ENCODE results near the gene EXOSC1.
"Not testable (repeated sequence)": the region's sequence is repeated elsewhere in the genome, so short reads cannot be mapped to it uniquely, and the experiment has no call there.

Gene EXOSC1

DNA sequence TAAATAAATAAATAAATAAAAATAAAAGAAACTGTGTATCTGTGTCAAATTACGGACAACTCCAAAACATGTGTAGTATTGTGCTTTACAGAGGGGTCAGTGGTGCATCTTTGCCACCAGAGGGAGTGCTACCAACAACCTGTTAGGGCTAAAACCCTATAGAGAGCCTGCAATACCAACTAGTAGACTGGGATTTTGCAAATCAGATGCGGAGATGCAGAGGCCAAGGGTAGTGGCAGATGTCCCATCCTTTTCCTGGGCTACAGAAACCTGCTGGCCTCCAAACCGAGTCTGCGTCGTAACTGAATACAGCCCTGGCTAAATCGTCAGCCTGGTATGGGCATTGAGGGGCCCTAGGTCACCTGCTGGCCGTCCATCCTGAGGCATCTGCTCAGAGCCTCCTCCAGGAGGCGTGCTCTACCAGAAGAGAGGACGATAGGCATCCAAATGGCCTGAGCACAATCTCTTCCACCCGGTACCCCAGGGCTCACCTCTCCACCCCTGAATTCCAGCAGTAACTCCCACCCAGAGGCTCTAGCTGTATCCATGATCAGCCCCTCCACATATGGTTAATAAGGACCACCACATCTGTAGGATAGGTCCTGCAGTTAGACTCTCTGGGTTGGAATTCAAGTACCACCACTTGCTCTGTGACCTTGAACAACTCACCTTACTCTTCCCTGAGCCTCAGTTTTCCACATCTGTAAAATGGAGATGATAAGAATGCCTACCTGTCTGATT is 38.4 kb downstream of the EXOSC1 start:
- peak; percentile 67 for DNase-seq

DNA sequence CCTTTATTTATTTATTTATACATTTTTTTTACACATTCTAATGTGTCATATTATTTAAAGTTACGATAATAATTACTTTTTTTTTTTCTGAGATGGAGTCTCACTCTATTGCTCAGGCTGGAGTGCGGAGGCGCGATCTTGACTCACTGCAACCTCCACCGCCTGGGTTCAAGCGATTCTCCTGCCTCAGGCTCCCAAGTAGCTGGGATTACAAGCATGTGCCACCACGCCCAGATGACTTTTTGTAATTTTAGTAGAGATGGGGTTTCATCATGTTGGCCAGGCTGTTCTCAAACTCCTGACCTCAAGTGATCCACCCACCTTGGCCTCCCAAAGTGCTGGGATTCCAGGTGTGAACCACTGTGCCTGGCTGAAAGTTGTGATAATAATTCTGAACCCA is 39.3 kb downstream of the EXOSC1 start:
- DNase-seq = not testable (repeated sequence)

DNA sequence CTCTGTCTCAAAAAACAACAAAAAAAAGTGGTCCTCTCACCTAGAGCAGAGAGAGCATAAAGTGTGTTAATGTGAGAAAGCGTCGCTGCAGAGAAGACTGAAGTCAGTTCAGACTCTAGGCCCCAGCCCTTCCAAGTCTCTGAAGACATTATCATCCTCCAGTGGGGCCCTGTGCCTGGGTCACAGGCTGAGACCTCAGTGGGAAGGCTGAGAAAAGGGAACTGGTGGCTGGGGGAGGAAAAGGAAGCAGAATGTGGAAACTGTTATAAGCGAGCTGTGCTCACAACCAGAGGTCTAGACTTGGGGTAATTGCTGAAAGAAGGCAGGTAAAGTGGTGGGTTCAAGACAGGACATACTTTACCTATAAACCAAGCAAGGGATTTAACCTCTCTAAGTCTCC is 39.7 kb downstream of the EXOSC1 start:
- peak; percentile 55 for DNase-seq

DNA sequence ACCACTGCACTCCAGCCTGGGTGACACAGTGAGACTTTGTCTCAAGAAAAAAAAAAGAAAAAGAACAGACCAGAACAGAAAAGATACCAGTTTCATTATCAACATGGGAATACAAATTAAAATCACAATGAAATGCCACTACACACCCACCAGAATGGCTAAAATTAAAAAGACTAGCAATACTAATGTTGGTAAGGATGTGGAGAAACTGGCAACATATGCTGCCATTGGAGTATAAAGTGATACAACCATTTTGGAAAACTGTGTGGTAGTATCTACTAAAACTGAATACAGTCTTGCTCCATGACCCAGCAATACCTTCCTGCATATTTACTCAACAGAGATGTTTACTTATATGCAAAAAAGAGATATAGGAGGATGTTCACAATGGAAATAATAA is 41.8 kb downstream of the EXOSC1 start:
- no peak for DNase-seq

DNA sequence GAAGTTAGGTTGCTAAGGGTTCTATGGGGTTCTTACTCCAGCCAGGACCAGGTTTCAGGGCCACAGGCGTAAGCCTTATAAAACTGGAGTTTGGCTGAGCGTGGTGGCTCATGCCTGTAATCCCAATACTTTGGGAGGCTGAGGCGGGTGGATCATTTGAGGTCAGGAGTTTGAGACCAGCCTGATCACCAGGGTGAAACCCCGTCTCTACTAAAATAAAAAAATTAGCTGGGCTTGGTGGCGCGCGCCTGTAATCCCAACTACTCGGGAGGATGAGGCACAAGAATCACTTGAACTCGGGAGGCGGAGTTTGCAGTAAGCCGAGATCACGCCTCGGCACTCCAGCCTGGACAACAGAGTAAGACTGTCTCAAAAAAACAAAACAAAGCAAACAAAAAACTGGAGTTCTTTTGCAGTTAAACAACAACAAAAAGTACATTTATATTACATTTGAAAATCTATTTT is 44.3 kb downstream of the EXOSC1 start:
- no peak for DNase-seq

DNA sequence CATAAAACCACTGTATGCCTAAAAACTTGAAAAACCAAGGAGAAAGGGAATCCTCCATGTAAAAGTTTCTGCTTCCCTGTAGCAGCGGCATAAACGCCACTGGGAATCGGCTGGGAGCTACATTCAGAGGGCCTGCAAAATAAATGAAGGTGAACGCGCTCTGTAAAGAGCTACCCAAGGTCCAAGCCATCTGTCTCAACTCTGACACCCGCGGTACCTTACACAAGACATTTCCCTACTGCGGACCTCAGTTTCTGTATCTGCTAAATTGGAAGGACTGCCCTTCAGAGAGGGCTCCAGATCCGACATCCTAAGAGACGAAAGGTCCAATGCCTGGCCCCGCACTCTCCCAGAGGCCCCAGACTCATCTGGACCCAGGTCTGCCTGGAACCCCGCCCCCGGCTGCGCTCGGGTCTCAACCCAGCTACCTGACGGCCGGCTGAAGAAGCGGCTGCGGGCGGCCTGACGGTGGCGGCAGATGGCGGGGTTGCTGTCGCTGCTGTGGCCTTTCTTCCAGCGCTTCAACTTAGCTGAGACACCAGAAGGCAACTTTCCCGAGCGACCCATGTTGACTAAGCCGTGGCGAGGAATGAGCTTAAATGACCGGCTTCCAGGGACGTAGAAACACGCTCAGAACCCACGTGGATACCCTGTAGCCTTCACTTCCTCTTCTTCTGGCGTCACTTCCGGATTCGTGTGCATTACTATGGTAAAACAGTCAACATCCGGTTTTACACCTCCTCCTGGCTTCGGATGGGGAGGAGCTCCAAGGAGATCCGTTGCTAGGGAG is 44.9 kb downstream of the EXOSC1 start, which contains the start of gene RRP12:
Gene RRP12 (minus strand): TSS at position 676 of the 790 bp plus-strand sequence. CDS start 109 bp downstream, at position 567.
- peak; percentile 95 for DNase-seq

DNA sequence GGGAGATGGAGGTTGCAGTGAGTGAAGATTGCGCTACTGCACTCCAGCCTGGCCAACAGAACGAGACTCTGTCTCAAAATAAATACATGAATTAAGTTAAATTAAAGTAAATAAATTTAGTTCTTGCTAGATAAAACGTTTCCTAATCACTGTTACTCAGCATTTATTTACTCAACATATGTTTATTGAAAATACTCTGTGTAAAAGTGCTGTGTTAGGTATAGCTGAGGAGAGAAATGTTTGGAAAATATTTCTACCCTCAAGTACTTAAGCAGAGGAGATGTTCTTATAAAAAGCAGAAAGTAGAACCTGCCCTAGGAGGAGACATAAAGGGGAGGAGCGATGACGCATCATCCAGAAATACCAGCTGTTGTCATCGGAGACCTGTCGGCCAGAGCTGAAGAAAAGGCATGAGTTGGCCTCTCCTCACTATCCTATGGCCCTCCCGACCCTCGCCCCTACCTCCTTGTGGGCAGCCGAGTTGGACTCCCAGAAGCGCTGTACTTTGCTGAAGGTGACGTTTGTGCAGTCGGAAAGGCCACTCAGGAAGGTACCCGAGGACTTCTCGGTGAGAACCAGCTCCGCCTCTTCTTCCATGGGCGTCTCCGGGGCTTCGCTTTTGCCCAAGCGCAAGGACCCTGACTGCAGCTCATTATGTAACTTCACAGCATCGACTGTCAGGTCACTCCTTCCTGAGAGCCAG is 45.8 kb downstream of the EXOSC1 start:
- peak; percentile 48 for DNase-seq

DNA sequence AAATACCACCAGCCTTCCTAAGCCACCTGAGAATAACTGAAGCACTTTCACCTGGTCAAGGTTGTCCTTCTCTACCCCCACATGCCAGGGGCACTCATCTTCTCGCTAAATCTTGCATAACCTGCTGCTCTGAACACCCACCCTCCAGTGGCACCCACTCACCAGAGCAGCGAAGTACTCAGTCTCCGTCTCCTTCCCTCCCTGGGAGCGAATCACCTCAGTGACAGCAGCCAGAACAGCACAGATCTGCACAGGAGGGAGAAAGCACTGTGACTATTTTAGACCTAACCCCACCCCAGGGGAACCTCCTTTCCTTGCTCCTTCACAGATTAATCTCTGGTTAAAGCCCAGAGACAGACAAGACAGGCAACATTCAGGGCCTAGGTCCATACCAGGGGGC is 49.8 kb downstream of the EXOSC1 start:
- DNase-seq = no peak

DNA sequence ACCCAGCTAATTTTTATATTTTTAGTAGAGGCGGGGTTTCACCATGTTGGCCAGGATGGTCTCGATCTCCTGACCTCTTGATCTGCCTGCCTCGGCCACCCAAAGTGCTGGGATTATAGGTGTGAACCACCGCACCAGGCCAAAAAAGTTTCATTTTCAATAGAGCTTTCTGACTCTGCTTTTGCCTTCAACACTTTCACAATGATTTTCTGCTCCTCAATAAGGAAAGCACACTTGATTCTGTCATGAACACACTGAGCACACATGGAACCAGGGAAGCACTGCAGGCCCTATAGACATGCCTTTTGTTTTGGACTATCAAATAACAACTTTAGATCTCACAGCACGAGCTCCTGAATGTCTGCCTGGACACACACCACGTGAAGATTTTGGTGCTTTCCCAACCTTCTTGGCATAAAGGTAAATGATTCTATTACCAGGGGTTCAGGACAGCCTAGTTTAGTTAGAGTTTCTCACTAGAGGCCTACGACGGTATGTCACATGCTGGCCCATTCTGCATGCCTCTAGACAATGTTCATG is 52.7 kb downstream of the EXOSC1 start:
- no peak for DNase-seq

DNA sequence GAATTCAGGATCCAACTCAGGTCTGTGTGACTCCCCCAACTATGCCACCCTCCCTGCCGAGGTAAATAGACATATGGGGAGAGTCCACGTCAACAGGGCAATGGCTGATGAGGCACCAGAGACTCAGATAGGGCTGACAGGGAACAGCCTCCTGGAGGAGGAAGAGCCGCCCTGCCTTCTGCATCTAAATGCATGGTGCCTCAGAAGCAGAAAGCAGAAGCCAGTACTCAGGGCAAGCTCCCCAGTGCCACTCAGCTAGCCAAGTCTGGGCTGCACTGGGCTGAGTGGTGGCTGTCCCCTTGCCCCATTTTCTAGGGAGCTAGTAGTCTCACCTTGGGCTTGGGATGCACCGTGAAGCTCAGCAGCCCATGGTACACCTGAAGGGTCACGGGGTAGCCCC is 55.7 kb downstream of the EXOSC1 start:
- DNase-seq = no peak

DNA sequence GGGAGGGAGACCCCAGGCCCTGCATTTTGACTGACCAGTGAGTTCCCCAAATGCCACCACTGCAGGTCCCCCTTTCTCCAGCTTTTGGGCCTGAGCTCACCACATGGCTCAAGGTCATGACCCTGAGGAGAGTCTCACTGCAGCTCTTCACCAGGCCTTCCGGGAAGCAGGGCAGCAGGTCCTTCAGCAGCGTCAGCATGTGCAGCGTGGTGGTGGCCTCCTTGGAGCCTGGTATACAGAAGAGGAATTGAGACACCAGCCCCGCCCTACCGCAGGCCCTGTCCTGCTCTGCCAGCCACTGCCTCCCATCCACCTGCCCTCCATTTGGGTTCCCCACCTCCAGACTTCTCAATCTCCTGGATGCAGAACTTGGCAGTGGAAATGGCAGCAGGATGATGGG is 57.7 kb downstream of the EXOSC1 start:
- no peak for DNase-seq

All from femur (tissue), 1 donor.